ENCODE data around the gene SF3A2.

Gene SF3A2

GRCh38 chr19:2271234-2272103 lies 34.8 kb downstream of the SF3A2 start:
- no peak for TF ChIP-seq TAF1 (IDR thresholded peaks at IDR 0.05; ENCODE audit: low read depth)
- 0 out of 2 replicates have a peak, but pooled peaks have one; percentile 2 for TF ChIP-seq EP300 (IDR thresholded peaks at IDR 0.05; ENCODE audit: borderline replicate concordance)

GRCh38 chr19:2273356-2274184 lies 36.9 kb downstream of the SF3A2 start:
- TF ChIP-seq USF1 (IDR thresholded peaks at IDR 0.05) (no peak), ZBTB7A (IDR thresholded peaks at IDR 0.05; ENCODE audit: low read depth) (0 out of 2 replicates have a peak, but pooled peaks have one; percentile 58)

GRCh38 chr19:2274185-2274711 lies 37.6 kb downstream of the SF3A2 start:
- no peak for TF ChIP-seq USF1 (IDR thresholded peaks at IDR 0.05)
- no peak for TF ChIP-seq CEBPB (IDR thresholded peaks at IDR 0.05)
- no peak for TF ChIP-seq TEAD4 (IDR thresholded peaks at IDR 0.05)
- no peak for TF ChIP-seq ZBTB7A (IDR thresholded peaks at IDR 0.05; ENCODE audit: low read depth)
- TF ChIP-seq NFIC (IDR thresholded peaks at IDR 0.05) = no peak
- TF ChIP-seq MAX (IDR thresholded peaks at IDR 0.05) = no peak
- TF ChIP-seq RAD21 (IDR thresholded peaks at IDR 0.05; ENCODE audit: low read depth) = no peak
- TF ChIP-seq EP300 (IDR thresholded peaks at IDR 0.05; ENCODE audit: borderline replicate concordance) = no peak

GRCh38 chr19:2274931-2275535 lies 38.4 kb downstream of the SF3A2 start:
- peak; percentile 54 for TF ChIP-seq TEAD4 (IDR thresholded peaks at IDR 0.05)
- no peak for TF ChIP-seq ZBTB7A (IDR thresholded peaks at IDR 0.05; ENCODE audit: low read depth)
- TF ChIP-seq RAD21 (IDR thresholded peaks at IDR 0.05; ENCODE audit: low read depth) = peak; percentile 73
- TF ChIP-seq REST (IDR thresholded peaks at IDR 0.05; ENCODE audit: low read depth) = 0 out of 2 replicates have a peak, but pooled peaks have one; percentile 23

GRCh38 chr19:2275588-2276428 lies 39.2 kb downstream of the SF3A2 start:
- no peak for TF ChIP-seq RAD21 (IDR thresholded peaks at IDR 0.05; ENCODE audit: low read depth)
- TF ChIP-seq MAX (IDR thresholded peaks at IDR 0.05) = no peak
- no peak for TF ChIP-seq EGR1 (IDR thresholded peaks at IDR 0.05)
- TF ChIP-seq TCF12 (IDR thresholded peaks at IDR 0.05; ENCODE audit: low read depth) = no peak
- no peak for TF ChIP-seq CREB1 (IDR thresholded peaks at IDR 0.05; ENCODE audit: low read depth)

GRCh38 chr19:2276429-2276986 lies 39.9 kb downstream of the SF3A2 start:
- TF ChIP-seq CEBPB (IDR thresholded peaks at IDR 0.05) (no peak), EP300 (IDR thresholded peaks at IDR 0.05; ENCODE audit: borderline replicate concordance) (no peak), YY1 (IDR thresholded peaks at IDR 0.05; ENCODE audit: low read depth) (no peak), TEAD4 (IDR thresholded peaks at IDR 0.05) (no peak), TCF12 (IDR thresholded peaks at IDR 0.05; ENCODE audit: low read depth) (no peak), MAX (IDR thresholded peaks at IDR 0.05) (no peak), NFIC (IDR thresholded peaks at IDR 0.05) (no peak), FOXM1 (IDR thresholded peaks at IDR 0.05; ENCODE audit: borderline replicate concordance, low read depth) (no peak)

Measured in Ishikawa (cell line).